H1 (cell line): ENCODE results near the gene PHACTR1. TPM values are rescaled to one million over a fixed set of nuclear protein-coding genes. Genes with fewer than 3 reads are reported as not detected.

Experiments
- GTF2F1 ChIP-seq: IDR thresholded peaks from 2 replicates; pipeline ENCODE4 v1.6.1; 2012; ENCODE audit warnings: low read depth, low read length, improper control_type of control experiment, borderline replicate concordance
- KDM1A ChIP-seq: fragments of 200-600, 300-600 bp; sonication (generic); IDR thresholded peaks from 2 replicates; pipeline ENCODE4 v1.7.1; 2016; ENCODE audit warnings: mild to moderate bottlenecking, low read length, borderline replicate concordance
- KDM4A ChIP-seq: IDR thresholded peaks from one replicate; pipeline ENCODE4 v1.7.1; 2012; ENCODE audit warnings: low read depth, mild to moderate bottlenecking, moderate library complexity, low read length, inconsistent platforms; ENCODE audit not compliant: severe bottlenecking
- RNF2 ChIP-seq: fragments of 200-900, 300-1000 bp; sonication (generic); IDR thresholded peaks from 2 replicates; pipeline ENCODE4 v1.7.1; 2016; ENCODE audit warnings: borderline replicate concordance, low read depth, mild to moderate bottlenecking, antibody characterized with exemption, low read length; ENCODE audit not compliant: poor library complexity, severe bottlenecking; ENCODE audit errors: missing control alignments
- SP2 ChIP-seq: IDR thresholded peaks from 2 replicates; pipeline ENCODE4 v1.6.1; 2012; ENCODE audit warnings: mild to moderate bottlenecking, low read length, inconsistent platforms
- SRF ChIP-seq: IDR thresholded peaks from 2 replicates; pipeline ENCODE4 v1.6.1; 2011; ENCODE audit warnings: mild to moderate bottlenecking, low read depth, low read length, moderate library complexity
- polyA plus RNA-seq, 7 experiments: library from polyadenylated mRNA; depleted of rRNA in 3 of 7; stranded (reverse) in 5 of 7; unstranded in 2 of 7; fragments of >200 nt in 5 of 7; fragments of 200-250 nt in 2 of 7; gene quantifications; 1 replicate in 5 of 7; 2 replicates in 1 of 7; 4 replicates in 1 of 7; pipeline versions ENCODE4 v1.2.1 to v1.2.3, GENCODE V29; 2011 to 2013; ENCODE audit warnings: missing spikeins in 2 of 7, mixed read lengths in 2 of 7
- total RNA-seq: library from RNA; stranded (reverse); fragmentation: NEBNext Ultra II Directional; extraction: Animal tissue kit (Norgen Biotek cat#: 25700); gene quantifications from 2 replicates; pipeline ENCODE4 v1.2.1, GENCODE V29; 2021
- TF ChIP-seq, protein P1 (sequence below): fragments of 300-600 bp; sonication (generic); IDR thresholded peaks from 2 replicates; pipeline ENCODE4 v1.7.1; 2012; ENCODE audit warnings: low read length, moderate library complexity, mild to moderate bottlenecking, inconsistent platforms; ENCODE audit not compliant: insufficient replicate concordance

Gene PHACTR1
- total and polyA plus RNA-seq, 2 of the 8 experiments (the other 6 are each of a cell fraction or from before 2014, with no cell fraction given), result 3.9 to 17.1 TPM

DNA sequence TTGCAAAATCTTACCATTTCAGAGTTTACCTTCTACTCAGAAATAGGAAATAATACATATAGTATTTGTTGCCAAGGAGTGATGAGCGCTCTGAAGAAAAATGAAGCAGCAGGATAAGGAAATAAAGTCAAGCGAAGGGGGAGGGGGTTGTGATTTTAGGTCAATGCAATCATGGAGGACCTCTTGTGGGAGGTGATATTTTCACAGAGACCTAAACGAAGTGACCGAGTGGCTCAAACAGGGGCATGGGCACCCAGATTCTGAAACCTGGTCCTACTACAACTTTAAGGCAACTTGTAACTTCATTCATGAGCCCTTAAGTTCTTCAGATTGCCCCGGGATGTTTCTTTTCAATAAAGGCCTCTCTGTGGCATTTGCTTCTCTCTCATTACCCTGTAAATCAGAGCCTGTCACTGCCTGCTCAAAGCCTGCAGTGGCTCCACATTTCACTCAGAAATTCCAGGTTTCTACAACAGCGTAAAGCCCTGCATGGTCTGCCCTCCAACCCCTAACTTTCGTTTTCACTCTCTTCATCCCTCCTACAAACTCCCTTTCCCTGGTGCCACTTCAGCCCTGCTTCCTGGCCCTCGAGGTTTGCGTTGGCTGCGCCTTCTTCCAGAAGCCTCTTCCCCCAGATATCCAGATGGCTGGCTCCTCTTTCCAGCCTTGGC is 449.1 kb downstream of the PHACTR1 start (continued):
- TF ChIP-seq RNF2, result no peak
- TF ChIP-seq, protein P1, sequence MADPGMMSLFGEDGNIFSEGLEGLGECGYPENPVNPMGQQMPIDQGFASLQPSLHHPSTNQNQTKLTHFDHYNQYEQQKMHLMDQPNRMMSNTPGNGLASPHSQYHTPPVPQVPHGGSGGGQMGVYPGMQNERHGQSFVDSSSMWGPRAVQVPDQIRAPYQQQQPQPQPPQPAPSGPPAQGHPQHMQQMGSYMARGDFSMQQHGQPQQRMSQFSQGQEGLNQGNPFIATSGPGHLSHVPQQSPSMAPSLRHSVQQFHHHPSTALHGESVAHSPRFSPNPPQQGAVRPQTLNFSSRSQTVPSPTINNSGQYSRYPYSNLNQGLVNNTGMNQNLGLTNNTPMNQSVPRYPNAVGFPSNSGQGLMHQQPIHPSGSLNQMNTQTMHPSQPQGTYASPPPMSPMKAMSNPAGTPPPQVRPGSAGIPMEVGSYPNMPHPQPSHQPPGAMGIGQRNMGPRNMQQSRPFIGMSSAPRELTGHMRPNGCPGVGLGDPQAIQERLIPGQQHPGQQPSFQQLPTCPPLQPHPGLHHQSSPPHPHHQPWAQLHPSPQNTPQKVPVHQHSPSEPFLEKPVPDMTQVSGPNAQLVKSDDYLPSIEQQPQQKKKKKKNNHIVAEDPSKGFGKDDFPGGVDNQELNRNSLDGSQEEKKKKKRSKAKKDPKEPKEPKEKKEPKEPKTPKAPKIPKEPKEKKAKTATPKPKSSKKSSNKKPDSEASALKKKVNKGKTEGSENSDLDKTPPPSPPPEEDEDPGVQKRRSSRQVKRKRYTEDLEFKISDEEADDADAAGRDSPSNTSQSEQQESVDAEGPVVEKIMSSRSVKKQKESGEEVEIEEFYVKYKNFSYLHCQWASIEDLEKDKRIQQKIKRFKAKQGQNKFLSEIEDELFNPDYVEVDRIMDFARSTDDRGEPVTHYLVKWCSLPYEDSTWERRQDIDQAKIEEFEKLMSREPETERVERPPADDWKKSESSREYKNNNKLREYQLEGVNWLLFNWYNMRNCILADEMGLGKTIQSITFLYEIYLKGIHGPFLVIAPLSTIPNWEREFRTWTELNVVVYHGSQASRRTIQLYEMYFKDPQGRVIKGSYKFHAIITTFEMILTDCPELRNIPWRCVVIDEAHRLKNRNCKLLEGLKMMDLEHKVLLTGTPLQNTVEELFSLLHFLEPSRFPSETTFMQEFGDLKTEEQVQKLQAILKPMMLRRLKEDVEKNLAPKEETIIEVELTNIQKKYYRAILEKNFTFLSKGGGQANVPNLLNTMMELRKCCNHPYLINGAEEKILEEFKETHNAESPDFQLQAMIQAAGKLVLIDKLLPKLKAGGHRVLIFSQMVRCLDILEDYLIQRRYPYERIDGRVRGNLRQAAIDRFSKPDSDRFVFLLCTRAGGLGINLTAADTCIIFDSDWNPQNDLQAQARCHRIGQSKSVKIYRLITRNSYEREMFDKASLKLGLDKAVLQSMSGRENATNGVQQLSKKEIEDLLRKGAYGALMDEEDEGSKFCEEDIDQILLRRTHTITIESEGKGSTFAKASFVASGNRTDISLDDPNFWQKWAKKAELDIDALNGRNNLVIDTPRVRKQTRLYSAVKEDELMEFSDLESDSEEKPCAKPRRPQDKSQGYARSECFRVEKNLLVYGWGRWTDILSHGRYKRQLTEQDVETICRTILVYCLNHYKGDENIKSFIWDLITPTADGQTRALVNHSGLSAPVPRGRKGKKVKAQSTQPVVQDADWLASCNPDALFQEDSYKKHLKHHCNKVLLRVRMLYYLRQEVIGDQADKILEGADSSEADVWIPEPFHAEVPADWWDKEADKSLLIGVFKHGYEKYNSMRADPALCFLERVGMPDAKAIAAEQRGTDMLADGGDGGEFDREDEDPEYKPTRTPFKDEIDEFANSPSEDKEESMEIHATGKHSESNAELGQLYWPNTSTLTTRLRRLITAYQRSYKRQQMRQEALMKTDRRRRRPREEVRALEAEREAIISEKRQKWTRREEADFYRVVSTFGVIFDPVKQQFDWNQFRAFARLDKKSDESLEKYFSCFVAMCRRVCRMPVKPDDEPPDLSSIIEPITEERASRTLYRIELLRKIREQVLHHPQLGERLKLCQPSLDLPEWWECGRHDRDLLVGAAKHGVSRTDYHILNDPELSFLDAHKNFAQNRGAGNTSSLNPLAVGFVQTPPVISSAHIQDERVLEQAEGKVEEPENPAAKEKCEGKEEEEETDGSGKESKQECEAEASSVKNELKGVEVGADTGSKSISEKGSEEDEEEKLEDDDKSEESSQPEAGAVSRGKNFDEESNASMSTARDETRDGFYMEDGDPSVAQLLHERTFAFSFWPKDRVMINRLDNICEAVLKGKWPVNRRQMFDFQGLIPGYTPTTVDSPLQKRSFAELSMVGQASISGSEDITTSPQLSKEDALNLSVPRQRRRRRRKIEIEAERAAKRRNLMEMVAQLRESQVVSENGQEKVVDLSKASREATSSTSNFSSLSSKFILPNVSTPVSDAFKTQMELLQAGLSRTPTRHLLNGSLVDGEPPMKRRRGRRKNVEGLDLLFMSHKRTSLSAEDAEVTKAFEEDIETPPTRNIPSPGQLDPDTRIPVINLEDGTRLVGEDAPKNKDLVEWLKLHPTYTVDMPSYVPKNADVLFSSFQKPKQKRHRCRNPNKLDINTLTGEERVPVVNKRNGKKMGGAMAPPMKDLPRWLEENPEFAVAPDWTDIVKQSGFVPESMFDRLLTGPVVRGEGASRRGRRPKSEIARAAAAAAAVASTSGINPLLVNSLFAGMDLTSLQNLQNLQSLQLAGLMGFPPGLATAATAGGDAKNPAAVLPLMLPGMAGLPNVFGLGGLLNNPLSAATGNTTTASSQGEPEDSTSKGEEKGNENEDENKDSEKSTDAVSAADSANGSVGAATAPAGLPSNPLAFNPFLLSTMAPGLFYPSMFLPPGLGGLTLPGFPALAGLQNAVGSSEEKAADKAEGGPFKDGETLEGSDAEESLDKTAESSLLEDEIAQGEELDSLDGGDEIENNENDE, result no peak
- no peak for TF ChIP-seq KDM1A
- no peak for TF ChIP-seq KDM4A
- no peak for TF ChIP-seq SRF
- TF ChIP-seq SP2, result no peak
- TF ChIP-seq GTF2F1, result no peak
